ENCODE measurements around the gene SLC9A5. TPM values are rescaled to one million over a fixed set of nuclear protein-coding genes. Genes with fewer than 3 reads are reported as not detected.

Gene SLC9A5
- total RNA-seq, 1 donor from 2014 or later, result 4.4 TPM

DNA sequence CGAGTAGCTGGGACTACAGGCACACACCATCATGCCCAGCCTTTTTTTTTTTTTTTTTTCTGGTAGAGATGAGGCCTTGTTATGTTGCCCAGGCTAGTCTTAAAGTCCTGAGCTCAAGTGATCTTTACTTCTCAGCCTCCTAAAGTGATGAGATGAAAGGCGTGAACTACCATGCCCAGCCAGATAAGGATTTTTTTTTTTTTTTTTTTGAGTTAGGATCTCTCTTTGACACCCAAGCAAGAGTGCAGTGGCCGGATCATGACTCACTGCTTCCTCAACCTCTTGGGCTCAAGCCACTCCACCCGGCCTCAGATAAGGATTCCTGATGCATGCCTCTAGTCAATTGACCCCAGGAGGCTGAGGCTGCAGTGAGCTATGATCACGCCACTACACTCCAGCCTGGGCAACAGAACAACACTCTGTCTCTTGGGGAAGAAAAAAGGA lies 19.4 kb downstream of the SLC9A5 start:
- Mint-ChIP-seq H3K4me1 (ENCODE audit: unreplicated experiment) (no peaks in the 10 kb centered on the region), H3K9me3 (no peaks in the 10 kb centered on the region), H3K27me3 (peaks cover 11% of the 10 kb centered on the region), H3K36me3 (no peaks in the 10 kb centered on the region), H3K4me3 (no peak overlapping the region), H3K27ac (no peak overlapping the region)
- no peak for TF ChIP-seq CTCF (conservative IDR thresholded peaks at IDR 0.05)
- DNase-seq (ENCODE audit: extremely low spot score, unreplicated experiment), result no peak

- Mint-ChIP-seq H3K4me1 (ENCODE audit: unreplicated experiment) (no peaks in the 10 kb centered on the region), H3K27me3 (peaks cover 3% of the 10 kb centered on the region)
- no peak for DNase-seq (ENCODE audit: extremely low spot score, unreplicated experiment)
Observed at GRCh38 chr16:67269766-67270165, 21.0 kb downstream of the SLC9A5 start.

GRCh38 chr16:67270931-67271338 lies 22.2 kb downstream of the SLC9A5 start:
- Mint-ChIP-seq H3K27me3 (peaks cover 3% of the 10 kb centered on the region), H3K4me1 (ENCODE audit: unreplicated experiment) (no peaks in the 10 kb centered on the region), H3K27ac (no peak overlapping the region), H3K36me3 (no peaks in the 10 kb centered on the region), H3K9me3 (no peaks in the 10 kb centered on the region), H3K4me3 (no peak overlapping the region)
- no peak for TF ChIP-seq CTCF (conservative IDR thresholded peaks at IDR 0.05)
- DNase-seq (ENCODE audit: extremely low spot score, unreplicated experiment), result no peak

More at GRCh38 chr16:67269766-67270165, 21.0 kb downstream of the SLC9A5 start:
- Mint-ChIP-seq H3K27ac (no peak overlapping the region), H3K4me3 (no peak overlapping the region), H3K36me3 (no peaks in the 10 kb centered on the region), H3K9me3 (no peaks in the 10 kb centered on the region)
- no peak for TF ChIP-seq CTCF (conservative IDR thresholded peaks at IDR 0.05)

DNA sequence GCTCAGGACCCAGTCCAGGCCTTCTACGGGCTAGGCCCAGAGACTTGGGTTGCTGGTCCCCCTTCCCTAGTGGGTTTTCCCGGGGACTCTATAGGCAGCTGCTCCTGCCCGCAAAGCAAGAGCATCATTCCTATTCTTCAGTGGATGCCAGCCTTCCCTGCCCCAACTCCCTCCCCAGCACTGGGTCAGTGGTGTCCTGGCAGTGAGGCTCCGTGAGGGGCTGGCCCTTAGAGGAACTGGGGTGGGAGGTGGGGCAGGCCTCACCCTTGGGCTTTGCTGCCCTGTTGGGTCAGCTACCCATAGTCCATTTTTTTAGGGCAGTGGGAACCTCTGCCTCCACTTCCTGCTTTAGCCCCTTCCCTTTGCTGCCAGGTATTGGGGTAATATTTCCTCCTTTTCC lies 22.7 kb downstream of the SLC9A5 start:
- DNase-seq (ENCODE audit: extremely low spot score, unreplicated experiment), result no peak
- no peaks in the 10 kb centered on the region for H3K9me3 Mint-ChIP-seq
- no peak overlapping the region for H3K4me3 Mint-ChIP-seq
- H3K36me3 Mint-ChIP-seq, result no peaks in the 10 kb centered on the region
- H3K27ac Mint-ChIP-seq, result no peak overlapping the region
- no peaks in the 10 kb centered on the region for H3K27me3 Mint-ChIP-seq
- no peaks in the 10 kb centered on the region for H3K4me1 Mint-ChIP-seq (ENCODE audit: unreplicated experiment)
- no peak for TF ChIP-seq CTCF (conservative IDR thresholded peaks at IDR 0.05)

DNA sequence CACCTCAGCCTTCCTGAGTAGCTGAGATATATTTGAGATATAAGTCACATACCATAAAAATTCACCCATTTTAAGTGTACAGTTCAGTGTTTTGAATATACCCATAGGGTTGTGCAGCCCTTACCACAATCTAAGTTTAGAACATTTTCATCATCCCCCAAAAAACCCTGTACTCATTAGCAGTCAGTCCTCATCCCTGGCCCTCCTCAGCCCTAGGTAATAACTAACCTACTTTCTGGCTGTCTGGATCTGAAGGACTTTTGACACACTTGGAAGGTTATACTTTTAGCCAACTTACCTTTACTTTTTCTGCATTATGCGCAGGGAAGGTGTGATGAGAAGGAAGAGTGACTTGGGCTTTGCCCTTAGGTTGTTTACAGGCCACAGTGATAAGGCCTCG lies 26.5 kb downstream of the SLC9A5 start:
- no peak for DNase-seq (ENCODE audit: extremely low spot score, unreplicated experiment)
- H3K4me1 Mint-ChIP-seq (ENCODE audit: unreplicated experiment), result no peaks in the 10 kb centered on the region
- H3K27me3 Mint-ChIP-seq, result no peaks in the 10 kb centered on the region
- H3K27ac Mint-ChIP-seq, result no peak overlapping the region
- H3K36me3 Mint-ChIP-seq, result no peaks in the 10 kb centered on the region
- no peak for TF ChIP-seq CTCF (conservative IDR thresholded peaks at IDR 0.05)
- no peaks in the 10 kb centered on the region for H3K9me3 Mint-ChIP-seq
- H3K4me3 Mint-ChIP-seq, result no peak overlapping the region
